ENCODE data around the gene ARHGAP28.
A peak's percentile ranks its signal among the peaks of the same experiment; 100 is the strongest.

ARHGAP28 gene

GRCh38 chr18:6728331-6728730 is 1.2 kb upstream of the ARHGAP28 start:
- no peak for DNase-seq
- no peak overlapping the region for H3K4me3 ChIP-seq (ENCODE audit: low read depth, low read length)
- no peaks in the 10 kb centered on the region for H3K9me3 ChIP-seq (ENCODE audit: insufficient read depth, low read depth, low read length)
- H3K79me2 ChIP-seq (ENCODE audit: control insufficient read depth, insufficient read depth, low read length, poor library complexity), result peaks cover 9% of the 10 kb centered on the region
- H2AFZ ChIP-seq (ENCODE audit: insufficient read depth, low read length, poor library complexity), result no peak overlapping the region
- no peak overlapping the region for H4K12ac ChIP-seq (ENCODE audit: low read depth, low read length)
- no peak overlapping the region for H4K8ac ChIP-seq (ENCODE audit: low read depth, low read length)
- no peaks in the 10 kb centered on the region for H3K36me3 ChIP-seq (ENCODE audit: control insufficient read depth in 1 of 2, insufficient read depth in 2 of 2, low read length in 2 of 2)
- peak overlapping the region; percentile 99 for H3K27ac ChIP-seq (ENCODE audit: low read depth, low read length)
- peaks cover 9% of the 10 kb centered on the region for H3K79me1 ChIP-seq (ENCODE audit: low read length)
- H2BK120ac ChIP-seq (ENCODE audit: insufficient read depth, low read length, poor library complexity), result no peak overlapping the region
- H2AK5ac ChIP-seq (ENCODE audit: low read length), result no peak overlapping the region
- no peak overlapping the region for H3K23ac ChIP-seq (ENCODE audit: low read length)
- peak overlapping the region; percentile 62 for H3K4me2 ChIP-seq (ENCODE audit: low read length)
- H2BK12ac ChIP-seq (ENCODE audit: low read length), result no peak overlapping the region
- no peak overlapping the region for H3K9ac ChIP-seq (ENCODE audit: low read length)
- no peak overlapping the region for H2BK5ac ChIP-seq (ENCODE audit: low read depth, low read length, poor library complexity)
- WGBS (ENCODE audit: extremely low coverage, insufficient coverage, insufficient read length), result no CpG with 5 or more reads among the region's 8 CpGs
- H3K4ac ChIP-seq (ENCODE audit: low read depth, low read length), result no peak overlapping the region
- H3K4me1 ChIP-seq (ENCODE audit: control insufficient read depth in 1 of 2, insufficient read depth in 2 of 2, low read length in 2 of 2), result peaks cover 6 to 11% of the 10 kb centered on the region in 2 experiments
- H3K14ac ChIP-seq (ENCODE audit: low read length), result no peak overlapping the region
- H4K91ac ChIP-seq (ENCODE audit: low read depth, low read length), result no peak overlapping the region
- no peak overlapping the region for H3K18ac ChIP-seq (ENCODE audit: low read length)
- H3K27me3 ChIP-seq (ENCODE audit: insufficient read depth, low read length), result no peaks in the 10 kb centered on the region

- no peak overlapping the region for H3K9ac ChIP-seq (ENCODE audit: low read length)
- peak overlapping the region; percentile 35 for H2AFZ ChIP-seq (ENCODE audit: insufficient read depth, low read length, poor library complexity)
- H3K4ac ChIP-seq (ENCODE audit: low read depth, low read length), result no peak overlapping the region
- H2BK120ac ChIP-seq (ENCODE audit: insufficient read depth, low read length, poor library complexity), result peak overlapping the region; percentile 48
- H4K12ac ChIP-seq (ENCODE audit: low read depth, low read length), result no peak overlapping the region
- H3K4me2 ChIP-seq (ENCODE audit: low read length), result peak overlapping the region; percentile 62
- no peaks in the 10 kb centered on the region for H3K36me3 ChIP-seq (ENCODE audit: control insufficient read depth in 1 of 2, insufficient read depth in 2 of 2, low read length in 2 of 2)
- no peak overlapping the region for H2BK12ac ChIP-seq (ENCODE audit: low read length)
- H3K4me1 ChIP-seq (ENCODE audit: control insufficient read depth in 1 of 2, insufficient read depth in 2 of 2, low read length in 2 of 2), result peaks cover 6 to 11% of the 10 kb centered on the region in 2 experiments
- no peaks in the 10 kb centered on the region for H3K27me3 ChIP-seq (ENCODE audit: insufficient read depth, low read length)
- WGBS (ENCODE audit: extremely low coverage, insufficient coverage, insufficient read length), result no CpG with 5 or more reads among the region's 5 CpGs
- H4K91ac ChIP-seq (ENCODE audit: low read depth, low read length), result peak overlapping the region; percentile 82
- H3K23ac ChIP-seq (ENCODE audit: low read length), result no peak overlapping the region
- peak overlapping the region; percentile 99 for H3K27ac ChIP-seq (ENCODE audit: low read depth, low read length)
- H2BK5ac ChIP-seq (ENCODE audit: low read depth, low read length, poor library complexity), result no peak overlapping the region
- H3K18ac ChIP-seq (ENCODE audit: low read length), result no peak overlapping the region
- H3K79me2 ChIP-seq (ENCODE audit: control insufficient read depth, insufficient read depth, low read length, poor library complexity), result peaks cover 9% of the 10 kb centered on the region
- peaks cover 9% of the 10 kb centered on the region for H3K79me1 ChIP-seq (ENCODE audit: low read length)
- peak overlapping the region; percentile 40 for H4K8ac ChIP-seq (ENCODE audit: low read depth, low read length)
- H3K9me3 ChIP-seq (ENCODE audit: insufficient read depth, low read depth, low read length), result no peaks in the 10 kb centered on the region
- H3K14ac ChIP-seq (ENCODE audit: low read length), result no peak overlapping the region
- H2AK5ac ChIP-seq (ENCODE audit: low read length), result no peak overlapping the region
- peak in 1 of 2 donors; percentile 41 for DNase-seq
- no peak overlapping the region for H3K4me3 ChIP-seq (ENCODE audit: low read depth, low read length)
Observed at GRCh38 chr18:6728809-6729246, 688 bp upstream of the ARHGAP28 start.

- no peak overlapping the region for H4K8ac ChIP-seq (ENCODE audit: low read depth, low read length)
- no peak overlapping the region for H2BK5ac ChIP-seq (ENCODE audit: low read depth, low read length, poor library complexity)
- no peak overlapping the region for H2BK12ac ChIP-seq (ENCODE audit: low read length)
- no peaks in the 10 kb centered on the region for H3K9me3 ChIP-seq (ENCODE audit: insufficient read depth, low read depth, low read length)
- H2AK5ac ChIP-seq (ENCODE audit: low read length), result no peak overlapping the region
- peaks cover 5 to 10% of the 10 kb centered on the region in 2 experiments for H3K4me1 ChIP-seq (ENCODE audit: control insufficient read depth in 1 of 2, insufficient read depth in 2 of 2, low read length in 2 of 2)
- no peak overlapping the region for H3K18ac ChIP-seq (ENCODE audit: low read length)
- H3K27me3 ChIP-seq (ENCODE audit: insufficient read depth, low read length), result no peaks in the 10 kb centered on the region
- H3K23ac ChIP-seq (ENCODE audit: low read length), result no peak overlapping the region
- no peak overlapping the region for H3K4me2 ChIP-seq (ENCODE audit: low read length)
- H2AFZ ChIP-seq (ENCODE audit: insufficient read depth, low read length, poor library complexity), result no peak overlapping the region
- no peak overlapping the region for H3K9ac ChIP-seq (ENCODE audit: low read length)
- H3K79me1 ChIP-seq (ENCODE audit: low read length), result peaks cover 11% of the 10 kb centered on the region
- H3K4me3 ChIP-seq (ENCODE audit: low read depth, low read length), result no peak overlapping the region
- DNase-seq, result no peak
- H3K4ac ChIP-seq (ENCODE audit: low read depth, low read length), result no peak overlapping the region
- H4K91ac ChIP-seq (ENCODE audit: low read depth, low read length), result no peak overlapping the region
- no peak overlapping the region for H3K14ac ChIP-seq (ENCODE audit: low read length)
- no peaks in the 10 kb centered on the region for H3K36me3 ChIP-seq (ENCODE audit: control insufficient read depth in 1 of 2, insufficient read depth in 2 of 2, low read length in 2 of 2)
- whole genome bisulfite sequencing (ENCODE audit: extremely low coverage, insufficient coverage, insufficient read length), result no CpG with 5 or more reads among the region's 4 CpGs
- peaks cover 9% of the 10 kb centered on the region for H3K79me2 ChIP-seq (ENCODE audit: control insufficient read depth, insufficient read depth, low read length, poor library complexity)
- H3K27ac ChIP-seq (ENCODE audit: low read depth, low read length), result no peak overlapping the region
- H4K12ac ChIP-seq (ENCODE audit: low read depth, low read length), result no peak overlapping the region
- no peak overlapping the region for H2BK120ac ChIP-seq (ENCODE audit: insufficient read depth, low read length, poor library complexity)
Observed at GRCh38 chr18:6730416-6731221, 1.1 kb downstream of the ARHGAP28 start.

GRCh38 chr18:6731222-6731596 is 1.7 kb downstream of the ARHGAP28 start:
- H3K27ac ChIP-seq (ENCODE audit: low read depth, low read length), result no peak overlapping the region
- no peaks in the 10 kb centered on the region for H3K9me3 ChIP-seq (ENCODE audit: insufficient read depth, low read depth, low read length)
- DNase-seq, result no peak
- peaks cover 11% of the 10 kb centered on the region for H3K79me1 ChIP-seq (ENCODE audit: low read length)
- H3K18ac ChIP-seq (ENCODE audit: low read length), result no peak overlapping the region
- no peaks in the 10 kb centered on the region for H3K27me3 ChIP-seq (ENCODE audit: insufficient read depth, low read length)
- peaks cover 9% of the 10 kb centered on the region for H3K79me2 ChIP-seq (ENCODE audit: control insufficient read depth, insufficient read depth, low read length, poor library complexity)
- H3K14ac ChIP-seq (ENCODE audit: low read length), result peak overlapping the region; percentile 48
- no peak overlapping the region for H2AK5ac ChIP-seq (ENCODE audit: low read length)
- no peak overlapping the region for H2BK5ac ChIP-seq (ENCODE audit: low read depth, low read length, poor library complexity)
- H4K91ac ChIP-seq (ENCODE audit: low read depth, low read length), result no peak overlapping the region
- no peak overlapping the region for H3K9ac ChIP-seq (ENCODE audit: low read length)
- peak overlapping the region; percentile 57 for H2BK120ac ChIP-seq (ENCODE audit: insufficient read depth, low read length, poor library complexity)
- H3K4me3 ChIP-seq (ENCODE audit: low read depth, low read length), result no peak overlapping the region
- H3K23ac ChIP-seq (ENCODE audit: low read length), result no peak overlapping the region
- no CpG with 5 or more reads among the region's 6 CpGs for WGBS (ENCODE audit: extremely low coverage, insufficient coverage, insufficient read length)
- H3K4ac ChIP-seq (ENCODE audit: low read depth, low read length), result peak overlapping the region; percentile 97
- peak overlapping the region; percentile 38 for H3K4me2 ChIP-seq (ENCODE audit: low read length)
- H2AFZ ChIP-seq (ENCODE audit: insufficient read depth, low read length, poor library complexity), result no peak overlapping the region
- no peak overlapping the region for H4K8ac ChIP-seq (ENCODE audit: low read depth, low read length)
- H3K36me3 ChIP-seq (ENCODE audit: control insufficient read depth in 1 of 2, insufficient read depth in 2 of 2, low read length in 2 of 2), result no peaks in the 10 kb centered on the region
- H4K12ac ChIP-seq (ENCODE audit: low read depth, low read length), result no peak overlapping the region
- peaks cover 7 to 11% of the 10 kb centered on the region in 2 experiments for H3K4me1 ChIP-seq (ENCODE audit: control insufficient read depth in 1 of 2, insufficient read depth in 2 of 2, low read length in 2 of 2)
- H2BK12ac ChIP-seq (ENCODE audit: low read length), result no peak overlapping the region

Data from trophoblast cell (in vitro differentiated cells and primary cell).